GM18951 (cell line): Measurements from ENCODE around the gene ZBTB3.
A peak's percentile ranks its signal among the peaks of the same experiment; 100 is the strongest.
"Not testable (repeated sequence)": the region's sequence is repeated elsewhere in the genome, so short reads cannot be mapped to it uniquely, and the experiment has no call there.

Experiments used
- POLR2A ChIP-seq: IDR thresholded peaks from 4 replicates; pipeline ENCODE4 v1.6.1; 2011; ENCODE audit warnings: mild to moderate bottlenecking; ENCODE audit not compliant: insufficient read length, insufficient read depth; ENCODE audit errors: extremely low read depth
- in situ Hi-C: fragments of 300-500 bp; cut with MboI; formaldehyde crosslinking; loops from one replicate; pipeline ENCODE4 v1.12.0; 2022; ENCODE audit warnings: low sequenced_read_pairs, mixed read lengths, inconsistent platforms; ENCODE audit not compliant: unreplicated experiment

Gene ZBTB3

GRCh38 chr11:62715150-62716130 lies 38.5 kb downstream of the ZBTB3 start:
- no peak for TF ChIP-seq POLR2A
- in situ Hi-C loops, result no loop called here

- no peak for TF ChIP-seq POLR2A
- in situ Hi-C loops, result no loop called here
These were observed 40.6 kb downstream of the ZBTB3 start for GRCh38 chr11:62713343-62713742.

GRCh38 chr11:62712861-62713260 lies 41.1 kb downstream of the ZBTB3 start:
- in situ Hi-C loops, result no loop called here
- no peak for TF ChIP-seq POLR2A

GRCh38 chr11:62712276-62712812 lies 41.6 kb downstream of the ZBTB3 start:
- in situ Hi-C loops, result no loop called here
- TF ChIP-seq POLR2A, result no peak

GRCh38 chr11:62710001-62710345 lies 44.0 kb downstream of the ZBTB3 start:
- TF ChIP-seq POLR2A, result no peak

GRCh38 chr11:62709247-62710000 lies 44.5 kb downstream of the ZBTB3 start:
- in situ Hi-C loops, result no loop called here
- peak; percentile 79 for TF ChIP-seq POLR2A

More at GRCh38 chr11:62710001-62710345, 44.0 kb downstream of the ZBTB3 start:
- in situ Hi-C loops, result no loop called here

GRCh38 chr11:62708793-62709192 lies 45.2 kb downstream of the ZBTB3 start:
- TF ChIP-seq POLR2A, result no peak
- in situ Hi-C loops, result no loop called here

GRCh38 chr11:62708392-62708791 lies 45.6 kb downstream of the ZBTB3 start:
- no peak for TF ChIP-seq POLR2A
- in situ Hi-C loops, result no loop called here

GRCh38 chr11:62707277-62707861 lies 46.6 kb downstream of the ZBTB3 start, which contains the start of the genes BSCL2 and GNG3:
TSS of gene BSCL2 (minus strand) at chr11:62707424. CDS start at chr11:62707195, 229 bp downstream.
TSS of gene GNG3 (plus strand) at chr11:62707676. CDS start at chr11:62708296, 620 bp downstream.
- in situ Hi-C loops, result no loop called here
- TF ChIP-seq POLR2A, result no peak

GRCh38 chr11:62706850-62707247 lies 47.1 kb downstream of the ZBTB3 start:
- in situ Hi-C loops, result no loop called here
- no peak for TF ChIP-seq POLR2A

GRCh38 chr11:62705880-62706849 lies 47.8 kb downstream of the ZBTB3 start:
- in situ Hi-C loops, result no loop called here
- peak; percentile 74 for TF ChIP-seq POLR2A

- in situ Hi-C loops, result no loop called here
- no peak for TF ChIP-seq POLR2A
These were observed 48.5 kb downstream of the ZBTB3 start for GRCh38 chr11:62705413-62705812.

- in situ Hi-C loops, result not testable (repeated sequence)
These were observed 50.0 kb downstream of the ZBTB3 start for GRCh38 chr11:62703921-62704320.
